Kidney (tissue), 14 donors: ENCODE results near the gene TTC23. TPM values are rescaled to one million over a fixed set of nuclear protein-coding genes. Genes with fewer than 3 reads are reported as not detected.

ENCODE experiments used
- DNase-seq, 5 donors: peaks; one replicate each; pipeline ENCODE4 v3.0.0-alpha.2; 2013 to 2020
- FAIRE-seq: peaks from 2 replicates; lab custom pipeline; 2012; peaks lifted over from hg19 to GRCh38; lab: Jason Lieb, UNC
- H3K27ac ChIP-seq, 2 donors: one replicate each; pipeline ENCODE4 v1.7.0; 2013; ENCODE audit warnings: low read depth in 2 of 2, low read length in 2 of 2, inconsistent platforms in 1 of 2
- H3K27me3 ChIP-seq: one replicate; pipeline ENCODE4 v1.7.1; 2013; ENCODE audit warnings: low read length, inconsistent platforms; ENCODE audit not compliant: control insufficient read depth, insufficient read depth
- H3K36me3 ChIP-seq, 3 donors: one replicate each; pipeline versions ENCODE4 v1.7.0 to v1.7.1; 2013; ENCODE audit warnings: low read length in 3 of 3, control low read depth in 1 of 3, inconsistent platforms in 1 of 3; ENCODE audit not compliant: insufficient read depth in 3 of 3, control insufficient read depth in 2 of 3
- H3K4me1 ChIP-seq, 3 donors: one replicate each; pipeline versions ENCODE4 v1.7.0 to v1.7.1; 2013; ENCODE audit warnings: low read length in 3 of 3, inconsistent platforms in 1 of 3, low read depth in 1 of 3; ENCODE audit not compliant: control insufficient read depth in 2 of 3, insufficient read depth in 2 of 3
- H3K4me3 ChIP-seq, 3 donors: one replicate each; pipeline versions ENCODE4 v1.7.0 to v1.8.1; 2013; ENCODE audit warnings: low read length in 3 of 3, control low read depth in 1 of 3, inconsistent platforms in 1 of 3
- H3K9ac ChIP-seq, 3 donors: one replicate each; pipeline versions ENCODE4 v1.7.0 to v1.7.1; 2013; ENCODE audit warnings: low read length in 3 of 3, control low read depth in 1 of 3, inconsistent platforms in 1 of 3
- H3K9me3 ChIP-seq, 3 donors: one replicate each; pipeline versions ENCODE4 v1.7.0 to v1.7.1; 2013; ENCODE audit warnings: low read length in 3 of 3, control low read depth in 1 of 3, inconsistent platforms in 1 of 3; ENCODE audit not compliant: control insufficient read depth in 2 of 3, insufficient read depth in 1 of 3
- intact Hi-C: fragments of 100-400 bp; cut with DNase I; formaldehyde crosslinking; loops from one replicate; pipeline ENCODE4 v1.11.1; 2022
- polyA plus RNA-seq: library from polyadenylated mRNA; stranded (reverse); fragments of 350-450 nt; fragmentation: Illumina TruSeq; extraction: RNeasy Lipid Tissue Mini Kit (QIAGEN cat#74804); gene quantifications from one replicate; pipeline ENCODE4 v1.2.3, GENCODE V29; 2014; ENCODE audit warnings: low read depth, low replicate concordance; ENCODE audit not compliant: insufficient read depth
- total RNA-seq: library from RNA; stranded (reverse); fragmentation: NEBNext Ultra II Directional; extraction: Animal tissue kit (Norgen Biotek cat#: 25700); gene quantifications from one replicate; pipeline ENCODE4 v1.2.1, GENCODE V29; 2021
- TF ChIP-seq, protein P1 (sequence below): IDR thresholded peaks from 3 replicates; pipeline ENCODE4 v1.5.1; 2012; ENCODE audit warnings: mild to moderate bottlenecking, moderate library complexity, borderline replicate concordance; ENCODE audit not compliant: insufficient read depth; ENCODE audit errors: extremely low read depth
- donor health status: control.
- donor health status: control.
- donor health status: control.
- donor health status: control.
- donor health status: control.
- donor health status: DM: yes; HTN: yes; CAD: no.
- donor health status: Normal renal cell carcinoma (clear cell type).

Gene TTC23
- total and polyA plus RNA-seq, 2 donors from 2014 or later: 11.2 to 23.6 TPM

DNA sequence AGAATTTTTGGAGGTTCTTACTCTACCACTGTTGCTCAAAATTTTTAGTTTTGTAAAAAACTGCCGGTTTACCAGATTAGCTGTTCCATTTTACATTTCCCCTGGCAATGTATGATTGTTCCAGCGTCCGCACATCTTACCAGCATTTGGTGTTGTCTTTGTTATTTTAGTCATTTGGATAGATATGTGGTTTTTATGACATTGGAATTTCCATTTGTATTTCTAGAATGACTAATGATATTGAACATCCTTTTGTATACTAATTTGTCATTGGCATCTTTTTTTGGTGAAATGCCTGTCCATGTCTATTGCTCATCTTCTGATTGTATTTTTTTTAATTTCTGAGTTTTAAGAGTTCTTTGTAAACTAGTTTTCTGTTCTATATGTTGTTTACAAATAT lies 30.4 kb upstream of the TTC23 start:
- H3K36me3 ChIP-seq: no peaks in the 10 kb centered on the region
- no peak overlapping the region for H3K27ac ChIP-seq
- H3K9ac ChIP-seq: no peak overlapping the region
- intact Hi-C loops: no loop called here
- peaks cover 0 to 4% (median 0%) of the 10 kb centered on the region in 3 donors for H3K4me1 ChIP-seq
- DNase-seq (no peak), FAIRE-seq (no peak)
- no peaks in the 10 kb centered on the region for H3K9me3 ChIP-seq
- TF ChIP-seq, protein P1, sequence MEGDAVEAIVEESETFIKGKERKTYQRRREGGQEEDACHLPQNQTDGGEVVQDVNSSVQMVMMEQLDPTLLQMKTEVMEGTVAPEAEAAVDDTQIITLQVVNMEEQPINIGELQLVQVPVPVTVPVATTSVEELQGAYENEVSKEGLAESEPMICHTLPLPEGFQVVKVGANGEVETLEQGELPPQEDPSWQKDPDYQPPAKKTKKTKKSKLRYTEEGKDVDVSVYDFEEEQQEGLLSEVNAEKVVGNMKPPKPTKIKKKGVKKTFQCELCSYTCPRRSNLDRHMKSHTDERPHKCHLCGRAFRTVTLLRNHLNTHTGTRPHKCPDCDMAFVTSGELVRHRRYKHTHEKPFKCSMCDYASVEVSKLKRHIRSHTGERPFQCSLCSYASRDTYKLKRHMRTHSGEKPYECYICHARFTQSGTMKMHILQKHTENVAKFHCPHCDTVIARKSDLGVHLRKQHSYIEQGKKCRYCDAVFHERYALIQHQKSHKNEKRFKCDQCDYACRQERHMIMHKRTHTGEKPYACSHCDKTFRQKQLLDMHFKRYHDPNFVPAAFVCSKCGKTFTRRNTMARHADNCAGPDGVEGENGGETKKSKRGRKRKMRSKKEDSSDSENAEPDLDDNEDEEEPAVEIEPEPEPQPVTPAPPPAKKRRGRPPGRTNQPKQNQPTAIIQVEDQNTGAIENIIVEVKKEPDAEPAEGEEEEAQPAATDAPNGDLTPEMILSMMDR: no peak
- no peak overlapping the region for H3K4me3 ChIP-seq
- H3K27me3 ChIP-seq: no peaks in the 10 kb centered on the region

DNA sequence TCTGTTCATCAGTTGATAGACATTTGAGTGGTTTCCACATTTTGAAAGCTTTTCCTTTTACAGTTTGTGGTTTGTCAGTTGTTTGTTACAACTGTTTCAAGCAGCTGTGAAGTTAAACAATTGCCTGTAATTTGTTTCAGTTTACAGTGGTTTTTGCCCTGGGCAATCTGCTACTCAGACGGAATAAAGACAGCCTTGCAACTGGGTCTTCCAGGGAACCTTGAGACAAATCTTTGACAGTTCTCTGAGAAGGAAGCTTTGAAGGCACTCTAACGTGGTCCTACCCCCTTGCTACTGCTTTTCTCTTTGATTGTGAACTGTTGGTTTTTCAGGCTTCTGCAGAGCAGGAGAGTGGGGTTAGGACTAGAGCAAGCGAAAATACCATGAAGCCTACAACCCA lies 29.9 kb upstream of the TTC23 start:
- H3K4me3 ChIP-seq: no peak overlapping the region
- FAIRE-seq (no peak), DNase-seq (no peak)
- no peaks in the 10 kb centered on the region for H3K9me3 ChIP-seq
- TF ChIP-seq, protein P1: no peak
- H3K4me1 ChIP-seq: peaks cover 0 to 4% (median 0%) of the 10 kb centered on the region in 3 donors
- H3K27me3 ChIP-seq: no peaks in the 10 kb centered on the region
- no peak overlapping the region for H3K9ac ChIP-seq
- H3K27ac ChIP-seq: no peak overlapping the region
- H3K36me3 ChIP-seq: no peaks in the 10 kb centered on the region
- intact Hi-C loops: no loop called here

DNA sequence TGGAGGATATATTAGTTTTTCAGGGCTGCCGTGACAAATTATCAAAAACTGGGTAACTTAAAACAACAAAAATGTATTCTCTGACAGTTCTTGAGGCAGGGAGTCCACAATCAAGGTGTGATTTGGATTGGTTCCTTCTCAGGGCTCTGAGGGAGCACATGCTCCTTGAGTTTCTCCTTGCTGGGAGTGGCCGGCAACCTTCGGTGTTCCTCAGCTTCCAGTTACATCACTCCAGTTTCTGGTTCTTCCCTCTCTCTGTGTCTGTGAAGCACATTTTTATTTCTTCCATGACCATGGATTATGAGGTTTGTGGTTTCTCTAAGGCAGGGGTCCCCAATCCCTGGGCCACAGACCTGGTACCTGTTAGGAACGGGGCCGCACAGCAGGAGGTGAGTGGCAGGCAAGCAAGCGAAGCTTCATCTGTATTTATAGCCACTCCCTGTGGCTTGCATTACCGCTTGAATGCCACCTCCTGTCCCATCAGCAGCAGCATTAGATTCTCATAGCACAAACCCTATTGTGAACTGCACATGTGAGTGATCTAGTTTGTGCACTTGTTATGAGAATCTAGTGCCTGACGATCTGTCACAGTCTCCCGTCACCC lies 26.2 kb upstream of the TTC23 start:
- Histone ChIP-seq H3K36me3 (no peaks in the 10 kb centered on the region), H3K4me1 (no peaks in the 10 kb centered on the region), H3K9ac (no peak overlapping the region), H3K27me3 (no peaks in the 10 kb centered on the region), H3K27ac (no peak overlapping the region), H3K4me3 (no peak overlapping the region), H3K9me3 (no peaks in the 10 kb centered on the region)
- FAIRE-seq (no peak), DNase-seq (no peak)
- intact Hi-C loops: no loop called here
- TF ChIP-seq, protein P1: no peak

DNA sequence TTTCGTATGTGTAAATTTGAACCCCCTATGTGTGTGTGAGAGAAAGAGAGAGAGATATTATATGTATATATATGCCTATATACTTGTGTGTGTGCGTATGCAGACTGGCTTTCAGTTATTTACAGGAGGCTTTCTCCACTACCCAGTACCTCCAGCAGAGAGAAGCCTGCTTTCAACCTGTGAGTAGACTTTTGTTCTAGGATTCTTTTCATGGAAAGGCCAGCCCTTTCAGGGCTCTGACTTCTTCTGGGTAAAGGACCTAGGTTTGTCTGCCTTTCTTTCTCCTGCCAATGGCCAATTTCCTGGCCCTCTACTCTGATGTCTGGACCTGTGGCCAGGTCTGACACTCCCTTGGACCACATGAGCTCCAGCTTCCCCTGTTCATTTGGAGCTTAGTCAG lies 25.7 kb upstream of the TTC23 start:
- intact Hi-C loops: no loop called here
- no peaks in the 10 kb centered on the region for H3K36me3 ChIP-seq
- FAIRE-seq (no peak), DNase-seq (no peak)
- no peak overlapping the region for H3K27ac ChIP-seq
- H3K27me3 ChIP-seq: no peaks in the 10 kb centered on the region
- no peaks in the 10 kb centered on the region for H3K9me3 ChIP-seq
- TF ChIP-seq, protein P1: no peak
- no peak overlapping the region for H3K9ac ChIP-seq
- no peak overlapping the region for H3K4me3 ChIP-seq
- H3K4me1 ChIP-seq: no peaks in the 10 kb centered on the region
